ENCODE results near the gene SNRPB2.

The SNRPB2 gene

DNA sequence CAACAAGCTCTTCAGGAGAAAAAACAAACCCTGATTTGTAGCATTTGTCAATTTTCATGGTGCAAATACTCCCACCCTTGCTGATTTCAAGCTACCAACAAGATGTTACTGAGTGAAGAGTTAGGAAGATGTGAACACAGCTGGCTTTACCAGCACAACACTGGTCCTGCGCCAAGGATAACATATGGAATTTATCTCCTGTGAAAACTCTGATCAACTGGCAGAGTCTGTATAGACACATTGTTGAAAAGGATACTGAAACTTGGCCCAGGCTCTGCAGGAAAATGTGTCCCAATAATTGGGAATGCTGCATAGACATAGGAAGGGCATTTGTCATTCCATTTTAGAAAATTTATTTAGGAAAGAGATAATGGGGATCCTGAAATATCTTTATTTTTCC lies 47.3 kb downstream of the SNRPB2 start:
- H3K27ac ChIP-seq (ENCODE audit: low read depth, low read length) = no peak overlapping the region
- H3K4me3 ChIP-seq (ENCODE audit: low read depth in 1 of 2, low read length in 2 of 2) = no peak overlapping the region
- H3K27me3 ChIP-seq (ENCODE audit: control insufficient read depth in 1 of 2, insufficient read depth in 2 of 2, low read length in 2 of 2) = no peaks in the 10 kb centered on the region
- no peaks in the 10 kb centered on the region for H3K4me1 ChIP-seq (ENCODE audit: control insufficient read depth in 1 of 2, insufficient read depth in 2 of 2, low read length in 2 of 2)
- no peaks in the 10 kb centered on the region for H3K36me3 ChIP-seq (ENCODE audit: control insufficient read depth in 1 of 2, insufficient read depth in 2 of 2, low read length in 2 of 2)
- no peaks in the 10 kb centered on the region for H3K9me3 ChIP-seq (ENCODE audit: control insufficient read depth in 1 of 2, low read length in 2 of 2)
- no peak overlapping the region for H3K9ac ChIP-seq (ENCODE audit: low read depth in 1 of 2, low read length in 2 of 2)

DNA sequence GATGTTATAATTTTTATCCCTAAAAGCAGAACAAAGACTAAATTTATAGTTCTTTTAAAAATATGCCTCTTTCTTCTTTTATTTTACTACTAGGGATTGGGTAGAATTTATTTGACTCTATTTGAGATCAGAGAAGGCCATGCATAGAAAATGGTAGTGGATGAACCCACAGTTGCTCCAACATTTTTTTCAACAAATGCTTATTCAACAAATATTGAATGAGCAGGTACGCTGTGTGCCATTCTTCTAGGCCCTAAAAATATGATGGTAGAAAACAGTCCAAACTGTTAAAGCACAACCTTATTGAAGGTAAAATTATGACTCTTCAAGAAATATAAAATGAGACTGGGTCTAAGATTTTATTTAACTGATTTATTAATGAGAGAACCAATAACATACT lies 48.3 kb downstream of the SNRPB2 start:
- Histone ChIP-seq H3K9ac (ENCODE audit: low read depth in 1 of 2, low read length in 2 of 2) (no peak overlapping the region), H3K27ac (ENCODE audit: low read depth, low read length) (no peak overlapping the region), H3K4me1 (ENCODE audit: control insufficient read depth in 1 of 2, insufficient read depth in 2 of 2, low read length in 2 of 2) (no peaks in the 10 kb centered on the region), H3K27me3 (ENCODE audit: control insufficient read depth in 1 of 2, insufficient read depth in 2 of 2, low read length in 2 of 2) (no peaks in the 10 kb centered on the region), H3K4me3 (ENCODE audit: low read depth in 1 of 2, low read length in 2 of 2) (no peak overlapping the region), H3K36me3 (ENCODE audit: control insufficient read depth in 1 of 2, insufficient read depth in 2 of 2, low read length in 2 of 2) (no peaks in the 10 kb centered on the region), H3K9me3 (ENCODE audit: control insufficient read depth in 1 of 2, low read length in 2 of 2) (no peaks in the 10 kb centered on the region)

- Histone ChIP-seq H3K4me3 (ENCODE audit: low read depth in 1 of 2, low read length in 2 of 2) (no peak overlapping the region), H3K27ac (ENCODE audit: low read depth, low read length) (no peak overlapping the region), H3K36me3 (ENCODE audit: control insufficient read depth in 1 of 2, insufficient read depth in 2 of 2, low read length in 2 of 2) (no peaks in the 10 kb centered on the region), H3K27me3 (ENCODE audit: control insufficient read depth in 1 of 2, insufficient read depth in 2 of 2, low read length in 2 of 2) (no peaks in the 10 kb centered on the region), H3K9ac (ENCODE audit: low read depth in 1 of 2, low read length in 2 of 2) (no peak overlapping the region), H3K4me1 (ENCODE audit: control insufficient read depth in 1 of 2, insufficient read depth in 2 of 2, low read length in 2 of 2) (no peaks in the 10 kb centered on the region), H3K9me3 (ENCODE audit: control insufficient read depth in 1 of 2, low read length in 2 of 2) (no peaks in the 10 kb centered on the region)
These were observed 51.7 kb downstream of the SNRPB2 start for GRCh38 chr20:16781496-16781895.

DNA sequence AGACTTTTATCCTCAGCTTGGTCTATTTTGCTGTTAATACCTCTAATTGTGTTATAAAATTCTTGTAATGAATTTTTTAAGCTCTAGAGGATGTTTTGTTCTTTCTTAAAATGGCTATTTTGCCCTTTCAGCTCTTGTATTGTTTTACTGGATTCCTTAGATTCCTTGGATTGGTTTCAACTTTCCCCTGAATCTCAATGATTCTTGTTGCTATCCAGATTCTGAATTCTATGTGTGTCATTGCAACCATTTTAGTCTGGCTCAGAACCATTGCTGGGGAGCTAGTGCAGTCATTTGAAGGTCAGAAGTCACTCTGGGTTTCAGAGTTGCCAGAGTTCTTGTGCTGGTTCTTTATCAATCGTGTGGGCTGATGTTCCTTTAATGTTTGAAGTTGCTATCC lies 55.4 kb downstream of the SNRPB2 start:
- Histone ChIP-seq H3K9ac (ENCODE audit: low read depth in 1 of 2, low read length in 2 of 2) (no peak overlapping the region), H3K36me3 (ENCODE audit: control insufficient read depth in 1 of 2, insufficient read depth in 2 of 2, low read length in 2 of 2) (no peaks in the 10 kb centered on the region), H3K27ac (ENCODE audit: low read depth, low read length) (no peak overlapping the region), H3K9me3 (ENCODE audit: control insufficient read depth in 1 of 2, low read length in 2 of 2) (no peaks in the 10 kb centered on the region), H3K27me3 (ENCODE audit: control insufficient read depth in 1 of 2, insufficient read depth in 2 of 2, low read length in 2 of 2) (no peaks in the 10 kb centered on the region), H3K4me1 (ENCODE audit: control insufficient read depth in 1 of 2, insufficient read depth in 2 of 2, low read length in 2 of 2) (no peaks in the 10 kb centered on the region), H3K4me3 (ENCODE audit: low read depth in 1 of 2, low read length in 2 of 2) (no peak overlapping the region)
